M059J (cell line): Measurements from ENCODE around the gene RAC2. TPM values are rescaled to one million over a fixed set of nuclear protein-coding genes. Genes with fewer than 3 reads are reported as not detected.
"Not testable (repeated sequence)": the region's sequence is repeated elsewhere in the genome, so short reads cannot be mapped to it uniquely, and the experiment has no call there.

Experiments
- DNase-seq: peaks from one replicate; pipeline ENCODE4 v3.0.0-alpha.2; 2012; ENCODE audit warnings: low read depth
- total RNA-seq: library from RNA; depleted of rRNA; stranded (reverse); fragments of >200 nt; shearing (Covaris generic); gene quantifications from 2 replicates; pipeline ENCODE4 v1.2.3, GENCODE V29; 2014

RAC2 gene
- total RNA-seq, 1 experiment from 2014 or later, result 3.7 TPM

DNA sequence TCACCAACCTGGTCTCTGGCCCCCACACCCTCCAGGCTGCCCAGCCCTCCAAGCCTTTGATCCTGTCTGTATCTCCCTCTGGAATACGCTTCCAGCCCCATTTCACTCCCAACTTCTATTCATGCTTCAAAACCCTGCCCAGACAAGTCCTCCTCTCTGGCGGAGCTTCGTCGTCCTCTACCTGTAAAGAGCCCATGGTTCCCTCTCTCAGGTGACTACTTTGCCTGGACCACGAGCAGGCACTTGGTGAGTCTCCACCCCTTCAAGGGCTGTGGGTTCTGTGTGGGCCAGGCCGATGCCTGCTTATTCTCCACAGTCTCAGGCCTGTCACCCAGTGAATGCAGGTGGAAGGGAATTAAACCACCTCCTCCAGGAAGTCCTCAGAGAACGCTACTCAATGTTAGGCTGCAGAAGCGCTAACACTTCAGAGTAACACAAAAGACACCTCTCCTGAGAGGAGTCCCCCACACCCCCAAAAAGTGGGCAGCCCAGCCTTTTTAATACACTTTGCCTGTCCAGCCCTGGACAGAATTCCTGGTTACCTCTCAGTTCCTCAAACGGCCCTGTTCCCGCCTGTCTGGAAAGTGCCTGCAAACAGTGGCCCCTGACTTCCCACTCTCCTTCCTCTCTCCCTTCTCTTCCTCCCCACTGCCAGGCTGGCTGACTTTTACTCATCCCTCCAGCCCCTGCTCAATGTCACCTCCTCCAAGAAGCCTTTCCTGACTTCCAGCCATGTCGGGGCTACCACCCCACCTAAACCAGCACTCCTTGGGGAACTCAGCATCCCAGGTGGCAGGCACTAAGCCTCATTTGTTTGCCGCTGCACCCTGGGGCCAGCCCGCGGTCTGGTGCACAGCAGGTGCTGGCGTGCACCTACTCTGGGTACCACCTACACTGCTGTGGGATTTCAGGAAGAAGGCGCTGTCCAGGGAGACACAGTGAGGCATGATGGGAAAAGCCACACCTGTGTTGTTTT, 9.0 kb downstream of the RAC2 start:
- DNase-seq, result no peak

DNA sequence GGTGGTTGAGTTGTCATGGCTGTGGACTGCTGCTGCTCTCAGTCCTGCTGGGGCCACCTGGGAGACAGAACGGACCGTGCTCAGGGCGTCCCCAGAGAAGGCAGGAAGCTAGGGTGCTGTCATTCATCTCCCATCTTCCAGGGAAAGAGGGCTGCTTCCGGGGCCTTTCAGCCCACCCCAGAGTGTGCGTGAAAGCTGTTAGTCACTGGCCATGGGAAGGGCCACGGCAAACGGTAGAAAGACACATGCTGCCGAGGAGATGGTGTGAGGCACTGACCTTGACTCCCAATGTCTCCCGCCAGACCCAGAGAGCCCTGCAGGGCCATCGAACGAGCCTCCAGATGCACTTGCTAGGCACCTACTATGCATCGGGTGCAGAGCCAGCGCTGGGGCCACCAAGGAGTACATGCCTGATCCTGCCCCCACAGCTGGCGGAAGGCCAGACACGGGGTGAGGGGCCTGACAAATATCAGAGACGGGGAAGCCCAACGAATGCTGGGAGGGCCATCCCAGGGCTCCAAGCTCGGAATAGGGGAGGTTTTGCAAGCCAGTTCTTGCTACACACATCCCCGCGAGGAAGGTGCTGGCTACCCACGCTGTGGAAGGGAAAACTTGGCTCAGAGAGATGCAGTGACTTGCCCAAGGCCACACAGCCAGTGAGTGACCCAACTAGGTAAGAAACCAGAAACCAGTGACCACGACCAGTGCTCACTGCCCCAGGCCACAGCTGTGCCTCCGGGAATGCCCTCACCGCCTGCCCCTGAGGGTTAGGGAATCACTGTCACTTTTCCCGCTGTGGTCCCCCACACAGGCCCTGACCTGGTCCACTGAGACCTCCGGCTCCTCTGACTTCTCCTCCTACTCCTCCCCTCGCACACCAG, 10.1 kb downstream of the RAC2 start:
- DNase-seq, result no peak

DNA sequence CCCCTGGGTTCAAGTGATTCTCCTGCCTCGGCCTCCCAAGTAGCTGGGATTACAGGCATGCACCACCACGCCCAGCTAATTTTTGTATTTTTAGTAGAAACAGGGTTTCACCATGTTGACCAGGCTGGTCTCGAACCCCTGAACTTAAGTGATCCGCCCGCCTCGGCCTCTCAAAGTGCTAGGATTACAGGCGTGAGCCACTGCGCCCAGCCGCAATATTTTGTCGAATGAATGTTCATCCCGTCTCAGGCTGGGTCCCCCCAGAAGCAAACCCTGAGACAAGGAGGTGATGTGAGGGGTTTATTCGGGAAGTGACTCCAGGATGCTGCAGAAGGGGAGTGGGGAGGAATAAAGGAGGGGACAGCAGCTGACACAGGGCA, 10.7 kb downstream of the RAC2 start:
- DNase-seq, result not testable (repeated sequence)

DNA sequence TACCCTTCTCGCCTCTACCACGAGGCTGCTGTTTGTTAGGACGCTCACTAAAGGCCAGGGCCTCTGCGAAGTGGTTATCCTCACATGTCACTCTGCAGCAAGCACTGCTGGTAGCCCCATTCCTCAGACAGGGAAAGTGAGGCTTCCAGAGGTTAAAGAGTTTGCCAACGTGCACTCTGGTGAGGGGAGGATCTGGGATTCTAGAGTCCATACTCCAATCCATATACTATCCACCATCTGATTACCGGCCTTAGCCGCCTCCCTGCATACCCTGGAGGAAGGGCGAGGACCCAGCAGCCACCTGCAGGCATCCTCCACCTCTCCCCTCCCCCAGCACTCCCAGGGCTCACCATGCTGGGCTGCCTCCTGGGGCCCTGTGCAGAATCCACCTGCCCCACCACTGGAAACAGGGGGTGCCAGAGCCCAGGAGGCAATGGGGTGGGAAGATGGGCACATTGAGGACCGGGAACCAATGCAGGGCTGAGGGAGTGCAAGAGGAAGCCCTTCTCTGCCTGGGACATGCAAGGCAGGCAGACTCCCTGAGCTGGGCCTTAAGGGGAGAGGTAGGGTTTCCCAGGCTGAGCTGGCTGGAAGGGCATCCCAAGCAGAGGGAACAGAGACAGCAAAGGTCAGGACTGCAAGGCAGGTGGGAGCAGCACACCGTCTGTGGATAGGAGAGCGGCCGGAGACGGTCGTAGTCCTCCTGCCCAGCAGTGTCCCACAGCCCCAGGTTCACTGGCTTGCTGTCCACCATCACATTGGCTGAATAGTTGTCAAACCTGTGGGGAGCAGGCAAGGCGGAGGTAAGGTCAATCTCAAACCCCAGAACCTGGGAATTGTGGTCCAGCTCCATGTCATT, 11.7 kb downstream of the RAC2 start:
- no peak for DNase-seq

DNA sequence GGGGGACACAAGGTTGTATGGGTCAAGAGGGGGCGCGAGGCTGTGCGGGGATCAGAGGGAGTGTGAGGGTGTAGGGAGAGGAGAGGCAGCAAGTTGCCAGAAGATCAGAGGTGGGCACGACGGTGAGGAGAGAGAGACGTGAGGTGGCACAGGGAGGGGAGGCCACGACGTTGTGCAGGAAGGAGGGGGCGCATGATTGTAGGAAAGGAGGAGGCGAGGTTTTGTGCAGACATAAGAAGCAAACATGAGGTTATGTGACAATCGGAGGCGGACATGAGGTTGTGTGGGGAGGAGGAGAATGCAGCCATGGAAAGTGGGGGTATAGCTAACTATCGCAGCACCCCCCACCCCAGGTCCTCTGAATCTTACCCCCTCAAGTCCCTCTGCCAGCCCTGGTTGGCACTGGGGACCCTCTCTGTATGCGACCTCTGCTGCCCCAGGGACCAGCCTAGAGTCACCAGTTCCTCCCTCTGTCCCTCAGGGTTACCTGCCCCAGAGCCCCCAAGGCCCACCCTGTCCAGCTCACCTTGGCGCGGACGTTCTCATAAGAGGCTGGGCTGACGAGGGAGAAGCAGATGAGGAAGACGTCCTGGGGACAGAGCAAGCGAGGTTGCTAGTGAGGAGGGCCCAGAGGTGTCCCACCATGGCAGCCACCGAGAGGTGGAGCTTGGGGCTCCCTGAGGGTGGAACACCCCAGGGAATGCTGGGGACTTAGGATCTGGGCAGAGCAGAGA, 12.5 kb downstream of the RAC2 start:
- no peak for DNase-seq

DNA sequence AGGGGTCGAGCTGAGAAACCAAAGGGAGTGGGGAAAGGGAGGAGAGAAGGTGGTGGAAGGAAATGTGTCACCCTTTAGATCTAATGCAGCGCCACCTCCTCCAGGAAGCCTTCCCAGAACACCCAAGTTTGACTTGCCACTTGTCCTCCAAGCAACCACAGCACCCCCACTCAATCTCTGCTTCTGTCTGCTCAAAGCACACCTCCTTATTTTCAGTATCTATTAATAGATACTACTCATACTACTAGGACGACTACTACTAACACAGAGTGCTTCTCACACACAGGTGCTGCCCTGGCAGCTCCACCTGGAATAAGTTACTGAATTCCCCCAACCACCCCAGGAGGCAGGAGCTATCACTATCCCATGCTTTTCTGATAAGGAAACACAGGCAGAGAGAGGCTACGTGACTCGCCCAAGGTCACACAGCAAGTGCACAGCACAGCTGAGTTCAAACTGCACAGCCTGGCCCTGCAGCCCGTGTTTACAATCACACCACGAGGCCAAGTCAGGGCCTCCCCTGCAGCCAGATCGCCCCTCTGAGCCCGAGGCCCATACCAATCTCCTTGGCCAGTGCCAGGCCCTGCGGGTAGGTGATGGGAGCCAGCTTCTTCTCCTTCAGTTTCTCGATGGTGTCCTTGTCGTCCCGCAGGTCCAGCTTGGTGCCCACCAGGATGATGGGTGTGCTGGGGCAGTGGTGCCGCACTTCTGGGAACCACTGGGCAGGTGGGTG, 13.2 kb downstream of the RAC2 start:
- DNase-seq, result no peak

DNA sequence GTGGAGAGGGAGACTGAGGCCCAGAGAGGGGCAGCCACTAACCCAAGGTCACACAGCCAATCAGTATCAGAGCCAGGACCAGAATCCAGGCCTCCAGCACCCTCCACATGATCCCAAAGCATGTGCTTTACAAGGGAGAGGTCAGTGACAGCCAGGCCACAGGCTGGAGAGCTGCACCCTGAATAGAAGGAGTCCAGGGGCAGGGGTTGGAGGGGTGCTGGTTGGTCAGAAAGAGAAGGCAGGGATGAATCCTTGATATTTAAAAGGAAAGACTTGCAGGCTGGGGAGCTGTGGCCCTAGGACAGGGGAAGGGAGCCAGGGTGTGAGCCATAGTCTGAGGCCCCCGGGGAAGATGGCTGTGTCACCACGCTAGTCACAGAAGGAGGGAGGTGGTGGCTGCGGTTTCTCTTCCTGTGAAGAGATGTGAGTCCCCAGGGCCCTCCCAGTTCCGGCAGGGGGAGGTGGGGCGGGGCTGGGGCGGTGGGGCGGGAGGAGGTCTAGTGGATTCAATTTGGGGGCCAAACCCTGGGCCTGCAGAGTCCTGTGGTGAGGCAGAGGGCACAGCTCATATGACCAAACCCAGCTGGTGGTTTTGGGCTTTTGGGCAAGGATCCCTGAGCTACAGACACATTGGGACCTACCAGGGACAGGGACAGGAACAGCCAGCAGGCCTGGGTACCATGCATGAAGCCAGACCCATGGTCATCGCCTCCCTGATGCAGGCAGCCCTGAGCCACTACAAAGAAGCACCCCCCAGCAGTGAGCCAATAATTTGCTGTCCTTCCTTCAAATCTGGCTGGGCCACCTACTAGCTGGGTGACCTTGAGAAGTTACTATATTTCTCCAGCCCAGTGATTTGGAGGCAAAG, 14.0 kb downstream of the RAC2 start:
- peak; percentile 93 for DNase-seq

DNA sequence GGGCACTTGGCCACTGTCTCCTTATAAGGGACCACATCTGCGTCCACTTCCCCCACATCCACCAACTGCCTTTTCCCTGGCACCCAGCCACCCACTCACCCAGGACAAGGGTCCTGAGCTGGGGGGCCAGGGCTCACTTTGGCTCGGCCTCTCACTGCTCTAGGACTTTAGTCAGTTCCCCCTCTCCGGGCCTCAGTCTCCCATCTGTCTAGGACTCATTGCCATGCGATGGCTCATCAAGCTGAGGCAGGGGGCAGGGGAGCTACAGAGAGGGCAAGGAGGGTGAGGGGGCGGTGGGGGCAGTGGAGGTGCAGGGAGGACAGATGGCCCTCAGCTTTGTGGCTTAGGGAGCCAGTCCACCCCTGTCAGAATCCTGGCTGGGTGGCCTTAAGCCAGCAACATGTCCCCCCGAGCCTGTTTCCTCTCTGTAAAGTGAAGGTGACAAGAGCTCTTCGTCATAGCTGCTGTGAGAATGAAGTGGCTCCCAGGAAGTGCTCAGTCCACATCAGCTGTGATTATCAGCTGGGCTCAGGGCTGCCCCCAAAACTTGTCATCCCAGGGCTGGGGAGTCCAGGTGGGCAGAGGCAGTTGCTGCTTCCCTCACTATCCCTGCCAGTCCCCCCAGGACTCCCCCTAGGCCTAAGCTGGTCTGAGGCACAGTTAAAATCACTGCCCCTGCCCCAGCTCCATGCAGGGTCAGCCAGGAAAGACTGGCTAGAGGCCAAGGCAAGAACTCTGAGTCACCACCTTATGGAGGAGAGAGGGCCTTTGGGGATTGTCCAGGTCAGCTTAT, 14.9 kb downstream of the RAC2 start:
- DNase-seq, result peak; percentile 90

DNA sequence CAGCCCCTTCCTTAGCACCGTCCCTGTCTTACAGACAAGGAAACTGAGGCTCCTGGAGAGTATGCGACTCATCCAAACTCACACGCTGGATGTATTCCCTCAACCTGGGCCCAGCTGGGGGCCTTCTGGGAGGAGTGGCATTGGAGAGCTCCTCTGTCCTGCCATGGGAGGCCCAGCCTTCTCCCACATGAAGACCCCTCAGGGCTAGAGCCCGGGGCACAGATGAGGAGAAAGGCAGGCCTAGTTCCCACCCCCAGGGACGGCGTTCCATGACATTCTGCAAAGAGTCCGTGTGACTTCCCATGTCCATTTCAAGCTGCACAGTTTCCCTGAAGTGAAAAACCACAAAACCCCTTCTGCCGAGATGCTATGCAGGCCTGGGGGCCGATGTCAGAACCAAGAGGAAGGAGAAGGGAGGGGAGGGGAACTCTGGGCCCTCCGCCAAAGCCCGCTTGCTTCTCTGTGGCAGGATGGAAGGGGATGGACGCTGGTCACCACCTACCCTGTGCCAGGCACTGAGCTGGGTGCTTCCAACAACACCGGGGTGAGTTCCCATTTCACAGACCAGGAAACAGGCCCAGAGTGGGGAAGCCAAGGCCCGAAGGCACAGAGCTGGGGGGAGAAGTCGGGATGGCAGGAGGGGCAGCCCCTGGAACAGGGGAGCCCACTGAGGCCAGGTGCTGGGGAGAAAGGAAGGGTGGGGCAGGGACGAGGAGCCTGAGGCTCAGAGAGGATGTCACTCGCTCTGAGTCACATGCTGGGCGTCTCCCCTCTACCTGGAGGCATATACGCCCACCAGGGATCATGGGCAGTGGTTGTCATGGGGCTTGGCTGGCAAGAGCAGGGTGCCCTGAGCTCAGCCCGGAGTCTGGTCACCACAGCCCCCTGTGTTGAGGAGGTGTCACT, 15.7 kb downstream of the RAC2 start:
- DNase-seq, result peak; percentile 84

DNA sequence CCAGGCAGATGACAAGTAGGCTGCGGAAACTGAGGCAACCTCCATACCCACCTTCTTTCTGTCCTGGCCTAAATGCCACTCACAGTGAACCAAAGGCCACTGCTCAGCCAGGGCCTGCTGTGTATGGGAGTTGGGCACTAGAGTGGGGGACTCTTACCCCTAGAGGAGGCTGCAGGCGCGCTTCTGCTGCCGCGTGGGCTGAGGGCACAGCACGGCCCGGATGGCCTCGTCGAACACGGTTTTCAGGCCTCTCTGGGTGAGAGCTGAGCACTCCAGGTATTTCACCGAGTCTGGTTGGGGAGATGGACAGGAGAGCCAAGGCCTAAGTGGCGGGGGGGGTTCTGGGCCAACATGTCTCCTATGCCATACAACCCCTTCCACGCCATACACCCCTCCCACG, 17.6 kb downstream of the RAC2 start:
- DNase-seq, result no peak

DNA sequence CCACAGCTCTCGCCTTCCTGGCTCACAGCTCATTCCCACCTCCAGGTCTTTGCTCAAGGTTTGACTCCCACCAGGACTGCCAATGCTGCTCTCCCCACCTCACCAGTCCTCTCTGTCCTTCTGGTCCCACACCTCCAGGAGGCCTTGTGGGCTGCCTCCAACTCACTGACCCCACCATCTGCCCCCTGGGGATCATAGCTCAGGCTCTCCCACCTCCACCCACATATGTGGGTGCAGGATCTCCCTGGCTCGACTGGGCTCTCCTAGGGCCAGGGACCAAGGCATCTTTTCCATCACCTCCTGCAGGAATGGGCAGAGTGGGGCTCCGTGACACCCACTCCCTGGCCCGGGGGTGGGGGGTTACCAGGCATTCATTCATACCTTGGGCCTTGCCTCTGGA, 18.0 kb downstream of the RAC2 start:
- no peak for DNase-seq

DNA sequence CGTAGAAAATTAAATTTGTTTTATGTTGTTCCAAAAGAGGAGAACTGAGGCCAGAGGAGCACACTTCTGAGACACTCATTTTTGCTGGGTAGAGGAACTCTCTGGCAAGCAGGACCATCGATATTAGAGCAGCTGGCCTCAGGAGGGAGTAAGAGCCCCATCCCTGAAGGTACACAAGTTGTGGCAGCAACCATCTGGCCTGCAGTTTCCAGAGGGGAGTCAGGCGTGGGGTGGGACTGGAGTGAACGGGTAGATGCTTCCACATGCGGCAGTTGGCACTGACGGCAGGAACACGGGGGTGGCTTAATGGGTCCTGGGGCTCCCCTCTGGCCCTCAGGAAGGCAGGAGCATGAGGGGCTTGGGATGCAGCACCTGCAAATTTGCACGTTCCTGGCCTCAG, 18.6 kb downstream of the RAC2 start:
- peak; percentile 47 for DNase-seq

DNA sequence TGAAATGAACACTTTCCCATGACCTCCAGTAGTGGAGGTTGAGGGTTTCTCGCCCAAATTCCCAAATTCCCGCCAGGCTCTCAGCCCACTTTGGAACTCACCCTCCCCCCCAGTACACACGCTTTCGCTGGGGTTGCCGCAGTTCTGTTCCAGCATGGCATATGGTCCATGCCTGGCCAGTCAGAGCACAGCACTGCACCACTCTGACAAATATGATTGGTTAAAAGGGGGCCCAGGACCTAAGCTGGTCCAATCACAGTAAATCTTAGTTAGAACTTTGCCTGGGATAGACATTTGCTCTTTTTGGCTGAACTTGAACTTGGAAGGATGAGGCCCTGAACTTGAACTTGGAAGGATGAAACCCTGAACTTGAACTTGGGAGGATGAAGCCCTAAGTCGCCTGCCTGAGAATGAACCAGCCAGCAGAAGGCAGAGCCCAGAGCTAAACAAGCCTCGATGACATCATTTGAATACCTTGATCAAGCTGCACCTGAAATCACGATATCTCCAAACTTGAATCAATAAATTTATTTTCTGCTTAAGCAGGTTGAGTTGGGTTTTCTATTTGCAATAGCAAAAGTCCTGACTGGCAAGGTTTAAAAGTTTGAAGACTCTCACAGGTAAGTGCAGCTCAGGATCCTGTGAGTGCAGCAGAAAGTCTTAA, 19.2 kb downstream of the RAC2 start:
- no peak for DNase-seq

DNA sequence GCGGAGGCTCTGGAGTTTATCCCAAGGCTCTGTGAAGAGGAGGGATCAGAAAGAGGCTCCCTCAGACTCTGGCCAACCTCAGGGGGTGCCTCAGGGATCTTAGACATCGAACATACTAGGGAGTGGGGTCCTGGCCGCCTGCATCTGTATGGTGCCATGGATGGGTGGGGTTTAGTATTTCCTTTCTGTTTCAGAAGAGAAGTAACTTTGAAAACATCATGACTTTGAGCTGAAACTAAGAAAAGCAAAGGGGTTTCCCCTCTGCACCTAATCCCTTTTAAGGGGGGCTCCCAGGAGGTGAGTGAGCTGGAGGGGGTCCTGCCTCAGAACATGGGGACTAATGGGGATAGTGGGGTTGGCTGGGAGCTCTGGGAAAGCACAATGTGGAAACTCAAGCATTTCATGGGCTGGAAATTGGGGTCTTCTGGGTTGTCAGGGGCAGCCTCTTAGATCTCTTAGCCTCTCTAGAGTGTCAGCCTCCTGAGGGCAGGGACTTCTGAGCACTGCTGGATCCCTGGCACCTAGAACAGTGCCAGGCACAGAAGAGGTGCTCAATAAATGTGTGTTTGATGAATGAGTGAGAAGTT, 20.0 kb downstream of the RAC2 start:
- DNase-seq, result no peak

DNA sequence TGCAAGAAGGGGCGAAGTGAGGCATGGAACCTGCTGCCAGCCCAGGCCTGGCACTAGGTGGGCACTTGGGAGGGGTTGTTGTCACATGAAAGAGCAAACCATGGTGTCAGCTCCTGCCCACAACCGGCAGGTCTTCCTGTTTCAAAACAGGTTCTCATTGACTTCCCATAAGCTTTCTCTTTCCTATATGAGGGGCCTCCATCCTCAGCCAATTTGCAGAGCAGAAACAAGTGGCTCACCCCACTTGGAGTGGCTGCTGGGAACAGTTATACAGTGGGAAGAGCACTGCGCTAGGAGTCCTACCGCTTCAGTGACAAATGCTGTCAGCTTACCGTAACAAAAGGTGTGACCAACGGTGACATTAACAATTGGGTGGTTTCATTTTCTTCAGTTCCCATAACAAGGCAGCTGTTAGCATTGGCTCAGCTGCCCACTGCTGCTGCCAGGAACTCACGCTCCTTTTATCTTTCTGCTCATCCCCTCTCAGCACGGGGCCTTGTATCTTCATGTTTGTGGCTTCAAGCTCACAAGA, 21.6 kb downstream of the RAC2 start:
- DNase-seq, result no peak
